ENCODE data around the gene ST3GAL2.

DNA sequence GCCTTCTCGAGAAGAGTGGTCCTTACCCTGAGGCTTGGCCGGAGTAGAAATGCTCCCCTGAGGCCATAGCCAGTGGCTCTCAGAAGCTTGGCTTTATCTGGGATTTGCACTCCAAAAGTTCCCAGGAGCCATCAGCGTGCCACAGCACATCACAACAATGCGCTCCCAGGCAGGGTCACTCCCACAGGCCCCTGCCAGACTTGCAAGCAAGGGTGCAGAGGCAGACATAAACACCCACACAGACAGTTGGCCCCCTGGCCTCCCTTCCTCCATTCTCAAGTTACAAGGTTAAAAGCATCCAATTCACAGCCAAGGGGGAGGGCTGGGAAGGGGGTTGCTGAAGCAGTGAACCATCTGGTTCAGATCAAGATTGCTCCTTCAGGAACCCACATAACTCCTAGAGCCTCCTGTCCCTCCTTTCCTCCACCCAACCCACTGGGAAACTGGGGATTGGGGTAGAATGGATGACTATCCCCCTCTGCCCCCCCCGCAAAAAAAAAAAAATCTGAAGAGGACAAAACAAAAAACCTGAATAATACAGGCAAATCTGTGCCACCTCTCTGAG is 1.8 kb downstream of the ST3GAL2 start:
- TF ChIP-seq, protein P1, sequence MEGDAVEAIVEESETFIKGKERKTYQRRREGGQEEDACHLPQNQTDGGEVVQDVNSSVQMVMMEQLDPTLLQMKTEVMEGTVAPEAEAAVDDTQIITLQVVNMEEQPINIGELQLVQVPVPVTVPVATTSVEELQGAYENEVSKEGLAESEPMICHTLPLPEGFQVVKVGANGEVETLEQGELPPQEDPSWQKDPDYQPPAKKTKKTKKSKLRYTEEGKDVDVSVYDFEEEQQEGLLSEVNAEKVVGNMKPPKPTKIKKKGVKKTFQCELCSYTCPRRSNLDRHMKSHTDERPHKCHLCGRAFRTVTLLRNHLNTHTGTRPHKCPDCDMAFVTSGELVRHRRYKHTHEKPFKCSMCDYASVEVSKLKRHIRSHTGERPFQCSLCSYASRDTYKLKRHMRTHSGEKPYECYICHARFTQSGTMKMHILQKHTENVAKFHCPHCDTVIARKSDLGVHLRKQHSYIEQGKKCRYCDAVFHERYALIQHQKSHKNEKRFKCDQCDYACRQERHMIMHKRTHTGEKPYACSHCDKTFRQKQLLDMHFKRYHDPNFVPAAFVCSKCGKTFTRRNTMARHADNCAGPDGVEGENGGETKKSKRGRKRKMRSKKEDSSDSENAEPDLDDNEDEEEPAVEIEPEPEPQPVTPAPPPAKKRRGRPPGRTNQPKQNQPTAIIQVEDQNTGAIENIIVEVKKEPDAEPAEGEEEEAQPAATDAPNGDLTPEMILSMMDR (IDR thresholded peaks at IDR 0.05; ENCODE audit: borderline replicate concordance, extremely low read depth, low read length, poor library complexity, severe bottlenecking), result no peak
- no peak for TF ChIP-seq EZH2 (IDR thresholded peaks at IDR 0.05; ENCODE audit: borderline replicate concordance, low read depth, low read length, severe bottlenecking)

All from DND-41 (cell line).